K562 (cell line): ENCODE measurements around the gene SS18L1. TPM values are rescaled to one million over a fixed set of nuclear protein-coding genes. Genes with fewer than 3 reads are reported as not detected.

Source experiments
- ATAC-seq: fragments of 200-7000 bp; cut with Tn5 transposase; 3 replicates; pipeline ENCODE4 v1.9.1; 2020; ENCODE audit warnings: moderate library complexity
- BruUV-seq: library from RNA; stranded (reverse); fragments of 400-500 nt; replicated peaks from 2 replicates; lab custom pipeline; 2021; lab: Mats Ljungman, UMichigan
- CTCF ChIA-PET: fragments of 300-600 bp; formaldehyde crosslinking; extraction: SDS; loops from one replicate; lab custom pipeline; 2021; ENCODE audit warnings: low intra/inter-chr PET ratio; lab: Yijun Ruan, JAX
- POLR2A ChIA-PET: fragments of 300-600, 350-650 bp; sonication (Branson Sonifier 250); formaldehyde crosslinking; extraction: SDS; loops from one replicate; lab custom pipeline; 2021; ENCODE audit warnings: antibody characterized with exemption, inconsistent platforms; lab: Yijun Ruan, JAX
- DNase-seq, 4 experiments: peaks; one replicate each; pipeline versions ENCODE4 v3.0.0 to v3.0.0-alpha.2; 2011 to 2018; ENCODE audit warnings: low spot score in 3 of 4, mixed read lengths in 3 of 4; ENCODE audit errors: extremely low read depth in 1 of 4
- FAIRE-seq: peaks from 2 replicates; lab custom pipeline; 2011; peaks lifted over from hg19 to GRCh38; lab: Jason Lieb, UNC
- H2AFZ ChIP-seq: 2 replicates; pipeline ENCODE4 v1.6.0; 2011; ENCODE audit warnings: low read depth, low read length, control low read depth, inconsistent platforms
- H3K27ac ChIP-seq: fragments of 200-600 bp; 3 replicates; pipeline ENCODE4 v1.8.0; 2011; ENCODE audit warnings: low read depth, mild to moderate bottlenecking, control low read depth, inconsistent platforms, low read length, moderate library complexity, mixed read lengths; ENCODE audit errors: extremely low read depth
- H3K27me3 ChIP-seq, 2 experiments: fragments of 300-600 bp in 1 of 2; 2 replicates in 1 of 2; 3 replicates in 1 of 2; pipeline versions ENCODE4 v1.6.0 to v1.8.0; 2011; ENCODE audit warnings: inconsistent platforms in 2 of 2, low read length in 2 of 2, mild to moderate bottlenecking in 1 of 2, mixed read lengths in 1 of 2, moderate library complexity in 1 of 2; ENCODE audit not compliant: control insufficient read depth in 2 of 2, insufficient read depth in 2 of 2
- H3K36me3 ChIP-seq: fragments of 300-600 bp; 3 replicates; pipeline ENCODE4 v1.8.0; 2011; ENCODE audit warnings: mild to moderate bottlenecking, low read length, inconsistent platforms; ENCODE audit not compliant: control insufficient read depth, insufficient read depth
- H3K4me1 ChIP-seq, 2 experiments: fragments of 200-600 bp in 1 of 2; replicated peaks in 1 of 2; 2 replicates in 1 of 2; 3 replicates in 1 of 2; pipeline versions ENCODE4 v1.5.1 to v1.8.0; 2011; ENCODE audit warnings: inconsistent platforms in 2 of 2, low read length in 2 of 2, mild to moderate bottlenecking in 1 of 2, mixed read lengths in 1 of 2, moderate library complexity in 1 of 2; ENCODE audit not compliant: control insufficient read depth in 2 of 2, insufficient read depth in 2 of 2
- H3K4me2 ChIP-seq: 2 replicates; pipeline ENCODE4 v1.6.1; 2011; ENCODE audit warnings: low read length, control low read depth, inconsistent platforms, mixed read lengths; ENCODE audit not compliant: insufficient read depth
- H3K4me3 ChIP-seq: fragments of 200-600 bp; sonication (generic), shearing (Covaris generic); 2 replicates; pipeline ENCODE4 v1.5.1; 2016; ENCODE audit warnings: control low read depth, inconsistent platforms
- H3K79me2 ChIP-seq: fragments of 200-600 bp; 3 replicates; pipeline ENCODE4 v1.8.0; 2011; ENCODE audit warnings: low read length, inconsistent platforms; ENCODE audit not compliant: control insufficient read depth, insufficient read depth
- H3K9ac ChIP-seq, 2 experiments: 2 replicates each; pipeline versions ENCODE4 v1.6.0 to v1.6.1; 2011; ENCODE audit warnings: low read depth in 2 of 2, low read length in 2 of 2, control low read depth in 1 of 2, inconsistent platforms in 1 of 2, mild to moderate bottlenecking in 1 of 2, mixed read lengths in 1 of 2; ENCODE audit not compliant: insufficient read depth in 1 of 2
- H3K9me1 ChIP-seq: one replicate; pipeline ENCODE4 v1.6.0; 2011; ENCODE audit warnings: inconsistent platforms, mild to moderate bottlenecking, low read length, moderate library complexity; ENCODE audit not compliant: control insufficient read depth, insufficient read depth
- H3K9me3 ChIP-seq: replicated peaks from 2 replicates; pipeline ENCODE4 v1.5.1; 2011; ENCODE audit warnings: low read depth, low read length, inconsistent platforms; ENCODE audit not compliant: control insufficient read depth, insufficient read depth
- H4K20me1 ChIP-seq: replicated peaks from 2 replicates; pipeline ENCODE4 v1.6.1; 2011; ENCODE audit warnings: low read length, inconsistent platforms, mixed read lengths; ENCODE audit not compliant: control insufficient read depth, insufficient read depth
- ARID1B ChIP-seq: fragments of 450-650 bp; IDR thresholded peaks from 2 replicates; pipeline ENCODE4 v1.6.1; 2016; ENCODE audit warnings: antibody characterized with exemption, mild to moderate bottlenecking, inconsistent platforms
- SOX6 ChIP-seq: fragments of 450-650 bp; IDR thresholded peaks from 2 replicates; pipeline ENCODE4 v1.6.1; 2014; ENCODE audit warnings: mild to moderate bottlenecking
- ZNF699 ChIP-seq: fragments of 250-450 bp; sonication (Bioruptor Pico); IDR thresholded peaks from 2 replicates; pipeline ENCODE4 v1.8.0; 2021; ENCODE audit warnings: mild to moderate bottlenecking, moderate library complexity; ENCODE audit not compliant: insufficient replicate concordance
- WGBS: fragments of 100-300 bp; shearing (Covaris generic); methylation state at CpG from one replicate; pipeline ENCODE4 v1.1.6; 2016; ENCODE audit warnings: low coverage, mixed read lengths; ENCODE audit not compliant: insufficient coverage; ENCODE audit errors: missing lambda C conversion rate; 5-methylcytosine and 5-hydroxymethylcytosine counted together
- in situ Hi-C: fragments of 300-500 bp; cut with MboI; formaldehyde crosslinking; loops from 4 replicates; pipeline ENCODE4 v1.15.0; 2018; ENCODE audit warnings: inconsistent platforms, mixed read lengths
- intact Hi-C: fragments of 100-400 bp; cut with micrococcal nuclease; formaldehyde crosslinking; loops from 2 replicates; pipeline ENCODE4 v1.14.2; 2022
- polyA plus RNA-seq, 8 experiments: library from polyadenylated mRNA; depleted of rRNA in 4 of 8; stranded (reverse) in 5 of 8; unstranded in 3 of 8; fragments of >200 nt; fragmentation: Nextera tagmentation in 2 of 8; fragmentation: Illumina TruSeq in 1 of 8; extraction: Ambion mirVana in 2 of 8; extraction: Trizol in 1 of 8; gene quantifications; 2 replicates each; pipeline versions ENCODE4 v1.2.1 to v1.2.3, GENCODE V29; 2011 to 2014; ENCODE audit warnings: inconsistent platforms in 1 of 8, missing spikeins in 1 of 8
- total RNA-seq, 7 experiments: library from RNA; depleted of rRNA in 6 of 7; stranded (reverse); fragments of >200 nt in 6 of 7; fragmentation: Illumina TruSeq in 2 of 7; extraction: Trizol in 2 of 7; gene quantifications; 2 replicates each; pipeline versions ENCODE4 v1.2.1 to v1.2.3, GENCODE V29; 2011 to 2021; ENCODE audit warnings: low replicate concordance in 1 of 7
- TF ChIP-seq, protein P1 (sequence below): fragments of 450-650 bp; IDR thresholded peaks from 2 replicates; pipeline ENCODE4 v1.6.1; 2018; ENCODE audit not compliant: partially characterized antibody
- TF ChIP-seq, protein P2 (sequence below): sonication (generic); formaldehyde crosslinking; IDR thresholded peaks from 2 replicates; pipeline ENCODE4 v1.8.0; 2022; ENCODE audit warnings: missing genetic modification reagents, mild to moderate bottlenecking, moderate library complexity, borderline replicate concordance
- TF ChIP-seq, protein P3 (sequence below), 3 experiments: fragments of 200-800 bp in 1 of 3; fragments of 250-450 bp in 1 of 3; fragments of 450-650 bp in 1 of 3; sonication (Bioruptor Pico) in 1 of 3; sonication (Bioruptor generic) in 1 of 3; formaldehyde crosslinking in 1 of 3; IDR thresholded peaks; 2 replicates each; pipeline versions ENCODE4 v1.6.1 to v1.8.0; 2016 to 2022; ENCODE audit warnings: mild to moderate bottlenecking in 2 of 3, missing genetic modification characterization in 2 of 3, missing compliant biosample characterization in 1 of 3, moderate library complexity in 1 of 3

The SS18L1 gene
- total and polyA plus RNA-seq, 9 of the 15 experiments (the other 6 are each of a cell fraction or from before 2014, with no cell fraction given), result 2.7 to 28.3 (median 15.1) TPM

DNA sequence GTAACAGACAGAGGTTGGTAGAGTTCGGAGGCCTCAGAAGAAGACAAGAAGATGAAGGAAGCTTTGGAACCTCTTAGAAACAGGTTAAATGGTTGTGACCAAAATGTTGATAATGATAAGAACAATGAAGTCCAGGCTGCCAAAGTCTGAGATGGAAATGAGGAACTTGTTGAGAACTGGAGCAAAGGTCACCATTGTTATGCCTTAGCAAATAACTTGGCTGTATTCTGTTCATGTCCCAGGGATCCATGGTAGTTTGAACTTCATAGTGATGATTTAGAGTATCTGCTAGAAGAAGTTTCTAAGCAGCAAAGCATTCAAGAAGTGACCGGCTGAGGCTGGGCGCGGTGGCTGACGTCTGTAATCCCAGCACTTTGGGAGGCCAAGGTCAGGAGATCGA lies 32.4 kb upstream of the SS18L1 start:
- Histone ChIP-seq H3K36me3 (no peaks in the 10 kb centered on the region), H3K4me2 (no peak overlapping the region), H3K9me1 (no peaks in the 10 kb centered on the region), H3K27ac (no peak overlapping the region), H3K4me3 (no peak overlapping the region), H3K4me1 (peaks cover 0 to 4% of the 10 kb centered on the region in 2 experiments; a peak in 2 of 5 replicates), H4K20me1 (no peaks in the 10 kb centered on the region), H3K27me3 (peaks cover 8 to 38% of the 10 kb centered on the region in 2 experiments; a peak in 4 of 5 replicates), H3K9me3 (peaks cover 5% of the 10 kb centered on the region), H3K79me2 (no peaks in the 10 kb centered on the region), H3K9ac (no peak overlapping the region), H2AFZ (no peak overlapping the region)
- DNase-seq, result no peak
- no peak for ATAC-seq
- intact Hi-C loops, result no loop called here
- ChIA-PET POLR2A (no interaction called here), CTCF (no interaction called here)
- 62% methylated on average over 3 of the region's 6 CpGs for WGBS
- FAIRE-seq, result no peak
- BruUV-seq, result no TSS peak
- TF ChIP-seq, protein P1, sequence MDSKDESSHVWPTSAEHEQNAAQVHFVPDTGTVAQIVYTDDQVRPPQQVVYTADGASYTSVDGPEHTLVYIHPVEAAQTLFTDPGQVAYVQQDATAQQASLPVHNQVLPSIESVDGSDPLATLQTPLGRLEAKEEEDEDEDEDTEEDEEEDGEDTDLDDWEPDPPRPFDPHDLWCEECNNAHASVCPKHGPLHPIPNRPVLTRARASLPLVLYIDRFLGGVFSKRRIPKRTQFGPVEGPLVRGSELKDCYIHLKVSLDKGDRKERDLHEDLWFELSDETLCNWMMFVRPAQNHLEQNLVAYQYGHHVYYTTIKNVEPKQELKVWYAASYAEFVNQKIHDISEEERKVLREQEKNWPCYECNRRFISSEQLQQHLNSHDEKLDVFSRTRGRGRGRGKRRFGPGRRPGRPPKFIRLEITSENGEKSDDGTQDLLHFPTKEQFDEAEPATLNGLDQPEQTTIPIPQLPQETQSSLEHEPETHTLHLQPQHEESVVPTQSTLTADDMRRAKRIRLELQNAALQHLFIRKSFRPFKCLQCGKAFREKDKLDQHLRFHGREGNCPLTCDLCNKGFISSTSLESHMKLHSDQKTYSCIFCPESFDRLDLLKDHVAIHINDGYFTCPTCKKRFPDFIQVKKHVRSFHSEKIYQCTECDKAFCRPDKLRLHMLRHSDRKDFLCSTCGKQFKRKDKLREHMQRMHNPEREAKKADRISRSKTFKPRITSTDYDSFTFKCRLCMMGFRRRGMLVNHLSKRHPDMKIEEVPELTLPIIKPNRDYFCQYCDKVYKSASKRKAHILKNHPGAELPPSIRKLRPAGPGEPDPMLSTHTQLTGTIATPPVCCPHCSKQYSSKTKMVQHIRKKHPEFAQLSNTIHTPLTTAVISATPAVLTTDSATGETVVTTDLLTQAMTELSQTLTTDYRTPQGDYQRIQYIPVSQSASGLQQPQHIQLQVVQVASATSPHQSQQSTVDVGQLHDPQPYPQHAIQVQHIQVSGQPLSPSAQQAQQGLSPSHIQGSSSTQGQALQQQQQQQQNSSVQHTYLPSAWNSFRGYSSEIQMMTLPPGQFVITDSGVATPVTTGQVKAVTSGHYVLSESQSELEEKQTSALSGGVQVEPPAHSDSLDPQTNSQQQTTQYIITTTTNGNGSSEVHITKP, result peak; percentile 58
- no peak for TF ChIP-seq ARID1B
- TF ChIP-seq, protein P2, sequence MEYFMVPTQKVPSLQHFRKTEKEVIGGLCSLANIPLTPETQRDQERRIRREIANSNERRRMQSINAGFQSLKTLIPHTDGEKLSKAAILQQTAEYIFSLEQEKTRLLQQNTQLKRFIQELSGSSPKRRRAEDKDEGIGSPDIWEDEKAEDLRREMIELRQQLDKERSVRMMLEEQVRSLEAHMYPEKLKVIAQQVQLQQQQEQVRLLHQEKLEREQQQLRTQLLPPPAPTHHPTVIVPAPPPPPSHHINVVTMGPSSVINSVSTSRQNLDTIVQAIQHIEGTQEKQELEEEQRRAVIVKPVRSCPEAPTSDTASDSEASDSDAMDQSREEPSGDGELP, result no peak
- TF ChIP-seq, protein P3, sequence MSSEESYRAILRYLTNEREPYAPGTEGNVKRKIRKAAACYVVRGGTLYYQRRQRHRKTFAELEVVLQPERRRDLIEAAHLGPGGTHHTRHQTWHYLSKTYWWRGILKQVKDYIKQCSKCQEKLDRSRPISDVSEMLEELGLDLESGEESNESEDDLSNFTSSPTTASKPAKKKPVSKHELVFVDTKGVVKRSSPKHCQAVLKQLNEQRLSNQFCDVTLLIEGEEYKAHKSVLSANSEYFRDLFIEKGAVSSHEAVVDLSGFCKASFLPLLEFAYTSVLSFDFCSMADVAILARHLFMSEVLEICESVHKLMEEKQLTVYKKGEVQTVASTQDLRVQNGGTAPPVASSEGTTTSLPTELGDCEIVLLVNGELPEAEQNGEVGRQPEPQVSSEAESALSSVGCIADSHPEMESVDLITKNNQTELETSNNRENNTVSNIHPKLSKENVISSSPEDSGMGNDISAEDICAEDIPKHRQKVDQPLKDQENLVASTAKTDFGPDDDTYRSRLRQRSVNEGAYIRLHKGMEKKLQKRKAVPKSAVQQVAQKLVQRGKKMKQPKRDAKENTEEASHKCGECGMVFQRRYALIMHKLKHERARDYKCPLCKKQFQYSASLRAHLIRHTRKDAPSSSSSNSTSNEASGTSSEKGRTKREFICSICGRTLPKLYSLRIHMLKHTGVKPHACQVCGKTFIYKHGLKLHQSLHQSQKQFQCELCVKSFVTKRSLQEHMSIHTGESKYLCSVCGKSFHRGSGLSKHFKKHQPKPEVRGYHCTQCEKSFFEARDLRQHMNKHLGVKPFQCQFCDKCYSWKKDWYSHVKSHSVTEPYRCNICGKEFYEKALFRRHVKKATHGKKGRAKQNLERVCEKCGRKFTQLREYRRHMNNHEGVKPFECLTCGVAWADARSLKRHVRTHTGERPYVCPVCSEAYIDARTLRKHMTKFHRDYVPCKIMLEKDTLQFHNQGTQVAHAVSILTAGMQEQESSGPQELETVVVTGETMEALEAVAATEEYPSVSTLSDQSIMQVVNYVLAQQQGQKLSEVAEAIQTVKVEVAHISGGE (CRISPR knock-in tag; IDR thresholded peaks at IDR 0.05), result no peak
- TF ChIP-seq SOX6, result peak; percentile 87
- no peak for TF ChIP-seq ZNF699
- in situ Hi-C loops, result no loop called here
